ENCODE measurements around the gene SYNPR.

The SYNPR gene

DNA sequence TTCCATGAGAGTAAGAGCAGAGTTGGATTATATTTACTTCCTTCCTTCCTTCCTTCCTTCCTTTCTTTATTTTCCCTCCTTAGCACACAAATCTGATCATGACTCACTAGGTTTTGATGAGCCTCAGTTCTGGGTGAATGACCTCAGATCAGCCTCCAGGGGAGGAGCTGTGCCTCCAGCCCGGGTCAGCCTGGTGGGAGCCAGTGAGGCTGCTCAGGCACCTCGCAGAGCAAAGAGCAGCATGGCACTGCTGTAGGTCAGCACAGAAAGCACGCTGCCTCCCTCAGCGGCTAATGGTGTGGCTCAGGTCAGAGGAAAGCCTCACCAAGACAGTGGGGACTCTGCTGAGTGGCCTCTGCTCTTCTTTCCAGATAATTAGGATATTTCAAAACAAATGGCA is 108.5 kb downstream of the SYNPR start:
- DNase-seq (ENCODE audit: low spot score), result peak; percentile 62

DNA sequence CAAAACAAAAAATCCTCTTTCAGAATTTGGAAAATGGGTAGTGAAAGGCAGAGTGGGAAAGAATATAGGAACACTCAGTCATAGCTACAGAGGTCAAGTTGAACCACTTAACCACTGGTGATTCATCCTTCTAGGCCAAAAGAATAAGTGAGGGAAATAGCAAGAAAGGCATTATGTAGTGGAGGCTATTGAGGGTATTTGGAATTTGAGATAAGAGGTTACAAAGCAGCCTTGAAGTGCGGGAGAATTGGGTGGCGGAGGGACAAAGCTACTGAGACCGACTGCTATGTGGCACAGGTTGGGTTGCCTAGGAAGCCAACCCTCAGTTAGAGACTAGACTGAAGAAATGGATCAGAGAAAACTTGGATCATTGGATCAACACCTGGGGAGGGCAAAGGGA is 109.5 kb downstream of the SYNPR start:
- no peak for DNase-seq (ENCODE audit: low spot score)

DNA sequence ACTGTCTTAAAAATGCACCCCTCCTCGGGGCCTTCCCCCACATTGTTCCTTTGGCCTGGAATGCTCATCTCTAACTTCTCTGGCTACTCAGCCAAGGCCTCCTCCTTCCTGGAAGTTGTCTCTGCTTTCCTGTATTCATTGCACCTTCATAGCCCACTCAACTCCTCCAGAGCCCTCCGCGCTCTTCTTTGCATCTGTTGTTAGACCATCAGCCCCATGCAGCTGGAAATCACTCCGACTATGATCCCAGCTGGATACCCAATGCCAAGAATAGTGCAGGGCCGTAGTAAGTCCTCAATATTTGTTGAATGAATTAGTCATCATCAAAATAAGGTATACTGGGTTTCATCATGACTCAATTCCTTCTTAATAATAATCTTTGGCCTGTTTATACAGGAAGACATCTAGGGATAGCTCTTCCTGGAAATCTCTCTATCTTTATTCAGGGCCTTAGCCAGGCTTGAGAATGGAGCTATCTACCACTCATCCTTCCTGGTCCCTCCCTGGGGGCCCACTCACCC is 112.7 kb downstream of the SYNPR start:
- no peak for DNase-seq (ENCODE audit: low spot score)

DNA sequence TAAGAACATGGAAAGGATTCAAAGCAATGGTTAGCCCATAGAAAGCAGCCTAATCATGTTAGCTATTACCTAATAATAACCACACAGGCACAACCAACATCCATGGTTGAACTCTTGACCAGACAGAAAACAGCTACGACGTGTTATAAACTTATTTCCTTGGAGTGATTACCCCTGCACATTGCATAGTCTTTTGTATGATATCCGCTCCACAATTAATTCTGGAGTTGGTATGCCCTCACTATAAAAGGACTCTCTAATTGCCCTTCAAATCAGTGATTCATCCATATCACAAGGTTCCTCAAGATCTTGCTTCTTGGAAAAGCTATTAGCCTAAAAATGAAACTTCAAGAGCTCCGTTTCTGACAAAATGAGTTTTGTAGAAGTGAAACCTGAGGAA is 117.9 kb downstream of the SYNPR start:
- DNase-seq (ENCODE audit: low spot score), result no peak

DNA sequence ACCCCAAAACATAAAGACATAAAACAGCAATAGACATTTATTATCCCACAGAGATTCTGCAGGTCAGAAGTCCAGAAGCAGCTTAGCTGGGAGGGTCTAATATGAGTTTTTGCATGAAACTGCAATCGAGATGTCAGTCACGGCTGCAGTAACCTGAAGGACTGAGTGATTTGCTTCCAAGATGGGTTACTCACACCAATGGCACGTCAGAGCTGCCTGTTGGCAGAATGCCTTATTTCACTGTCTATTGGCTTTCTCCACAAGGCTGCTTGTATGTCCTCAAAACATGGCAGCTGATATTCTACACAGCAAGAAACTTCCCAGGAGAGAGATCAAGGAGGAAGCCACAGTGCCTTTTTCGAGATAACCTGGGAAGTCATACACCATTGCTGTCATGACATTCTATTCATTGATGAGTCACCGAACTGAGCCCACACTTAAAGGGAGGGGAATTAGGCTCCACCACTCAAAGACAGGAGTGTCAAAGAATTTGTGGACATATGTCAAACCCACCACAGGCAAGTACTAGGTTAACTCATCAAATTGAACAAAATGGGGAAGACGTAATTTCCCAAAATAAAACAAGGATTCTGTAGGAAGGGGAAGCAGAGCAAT is 122.2 kb downstream of the SYNPR start:
- no peak for DNase-seq (ENCODE audit: low spot score)

DNA sequence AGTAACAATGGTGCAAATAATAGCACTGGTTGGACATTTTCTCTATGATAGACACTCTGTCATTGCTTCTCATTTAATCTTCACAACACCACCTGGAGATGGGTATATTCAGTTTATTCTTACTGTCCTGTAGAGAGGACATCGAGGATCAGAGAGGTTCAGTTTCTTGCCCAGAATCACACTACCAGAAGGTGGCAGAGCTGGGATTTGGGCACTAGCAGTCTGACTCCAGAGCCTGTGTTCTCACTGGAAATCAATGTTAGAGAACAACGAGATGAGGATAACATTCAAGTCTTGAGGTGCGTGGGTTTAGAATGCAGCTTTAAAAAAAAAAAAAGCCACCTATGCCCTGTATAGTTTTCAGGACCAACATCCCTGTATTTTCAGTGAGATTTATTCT is 127.8 kb downstream of the SYNPR start:
- no peak for DNase-seq (ENCODE audit: low spot score)

DNA sequence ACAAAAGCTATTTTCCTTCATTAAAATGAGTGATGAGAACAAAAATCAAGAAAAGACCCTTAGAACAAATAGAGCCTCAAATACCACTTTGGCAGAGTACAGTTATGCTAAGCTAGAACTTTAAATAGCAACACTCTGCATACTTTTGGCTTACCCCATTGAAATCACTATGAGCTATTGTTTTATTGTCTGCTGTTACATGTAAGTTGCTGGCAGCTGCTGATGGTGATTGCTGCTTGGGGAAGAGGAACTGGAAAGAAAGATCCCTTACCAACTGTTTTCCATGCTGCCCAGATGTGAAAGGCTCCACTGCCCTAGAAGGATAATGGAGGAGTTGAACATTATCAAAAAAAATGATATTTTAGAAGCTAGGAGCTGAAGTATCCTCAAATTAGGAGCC is 135.4 kb downstream of the SYNPR start:
- no peak for DNase-seq (ENCODE audit: low spot score)

DNA sequence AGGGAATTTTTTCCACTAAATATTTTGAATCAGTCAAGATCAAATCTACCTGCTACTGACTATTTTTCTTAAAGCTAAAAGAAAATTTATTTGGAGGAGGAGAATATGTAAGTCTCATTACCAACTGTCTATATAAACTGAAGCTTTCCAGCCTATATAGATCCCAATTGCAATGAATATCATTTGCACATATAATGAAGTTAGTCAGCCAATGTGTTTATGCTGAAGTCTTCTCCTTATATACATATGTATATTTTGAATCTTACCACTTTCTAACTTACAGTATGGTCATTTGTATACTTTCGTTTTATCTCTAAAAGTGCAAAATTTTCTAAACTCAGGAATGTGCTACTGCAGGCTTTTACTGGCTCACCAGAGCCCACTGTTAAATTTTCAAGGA is 136.5 kb downstream of the SYNPR start:
- no peak for DNase-seq (ENCODE audit: low spot score)

DNA sequence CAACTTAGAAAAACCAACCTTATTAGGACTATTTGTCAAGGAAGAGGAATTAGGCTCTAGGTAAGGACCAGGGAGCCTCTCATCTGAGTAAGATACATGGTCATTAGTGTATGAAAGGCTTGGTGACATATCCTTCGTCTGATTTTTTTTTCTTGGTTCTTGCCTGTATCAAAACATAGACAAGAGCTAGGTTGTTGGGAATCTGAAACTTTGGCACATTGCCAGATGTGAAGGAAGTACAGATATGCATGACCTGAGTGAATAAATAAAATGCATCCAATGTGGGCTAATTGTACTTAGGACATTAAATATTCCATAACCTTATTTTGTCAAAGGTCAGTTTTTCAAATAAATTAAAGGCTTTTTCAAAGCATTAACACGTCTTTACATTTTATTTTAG is 151.8 kb downstream of the SYNPR start:
- no peak for DNase-seq (ENCODE audit: low spot score)

DNA sequence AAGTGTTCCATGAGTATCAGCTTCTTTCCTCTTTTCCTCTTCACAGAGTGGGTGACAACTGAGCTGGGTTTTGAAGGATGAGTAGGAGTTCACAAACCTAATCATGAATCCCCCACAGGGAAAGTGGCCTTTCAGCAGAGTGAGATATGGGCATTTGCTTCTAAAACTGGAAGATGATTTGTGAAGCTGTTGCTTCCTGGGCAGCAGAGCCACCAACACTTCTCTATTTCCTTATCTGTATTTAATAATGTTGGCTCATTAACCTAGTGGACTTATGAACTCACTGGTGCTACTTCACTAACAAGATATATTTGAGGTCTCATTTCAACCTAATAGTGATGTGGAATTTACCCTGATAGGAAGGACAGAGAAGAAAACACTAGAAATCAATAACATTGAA is 152.8 kb downstream of the SYNPR start:
- no peak for DNase-seq (ENCODE audit: low spot score)

DNA sequence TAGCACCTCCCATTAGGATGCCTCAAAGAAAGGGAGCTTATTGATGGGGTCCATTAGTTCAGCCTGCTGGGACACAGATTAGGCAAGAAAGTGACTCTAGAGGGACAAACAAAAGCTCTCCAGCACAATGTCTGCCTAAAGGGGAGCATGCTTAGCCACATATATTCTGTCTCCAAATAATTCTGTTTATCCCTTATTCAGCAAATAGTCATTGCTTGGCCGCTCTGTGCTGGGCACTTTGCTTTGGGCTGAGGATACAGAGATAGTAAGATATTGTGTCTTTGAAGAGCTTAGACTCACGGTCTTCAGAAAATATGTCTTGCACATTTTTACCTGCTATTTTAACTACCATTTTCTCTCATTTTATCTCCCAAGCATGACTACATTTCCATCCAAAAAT is 159.8 kb downstream of the SYNPR start:
- no peak for DNase-seq (ENCODE audit: low spot score)

DNA sequence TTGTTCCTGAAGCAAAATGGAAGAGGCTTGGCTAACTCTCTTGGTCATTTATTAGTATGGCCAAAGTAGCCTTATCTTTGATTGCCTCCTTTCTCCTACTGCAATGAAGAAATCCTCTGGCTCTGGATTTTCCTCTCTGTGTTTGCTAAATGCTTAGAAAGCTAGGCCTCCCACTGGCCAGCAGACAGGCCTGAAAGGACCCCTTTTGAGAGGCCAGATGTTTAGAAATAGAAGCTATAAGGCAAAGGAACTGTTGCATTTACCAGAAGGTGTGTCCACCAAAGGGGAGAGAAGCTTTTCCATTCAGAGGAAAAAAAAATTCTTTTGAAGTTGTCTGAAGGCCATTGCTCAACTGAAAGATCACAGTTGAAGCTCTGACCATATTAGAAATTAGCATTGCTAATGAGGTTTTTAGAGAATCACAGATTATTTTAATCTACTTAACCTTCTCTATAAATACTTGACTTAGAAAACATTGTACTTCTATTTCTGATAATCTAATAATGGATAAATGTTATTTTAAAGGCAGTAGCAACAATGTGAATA is 160.8 kb downstream of the SYNPR start:
- no peak for DNase-seq (ENCODE audit: low spot score)

DNA sequence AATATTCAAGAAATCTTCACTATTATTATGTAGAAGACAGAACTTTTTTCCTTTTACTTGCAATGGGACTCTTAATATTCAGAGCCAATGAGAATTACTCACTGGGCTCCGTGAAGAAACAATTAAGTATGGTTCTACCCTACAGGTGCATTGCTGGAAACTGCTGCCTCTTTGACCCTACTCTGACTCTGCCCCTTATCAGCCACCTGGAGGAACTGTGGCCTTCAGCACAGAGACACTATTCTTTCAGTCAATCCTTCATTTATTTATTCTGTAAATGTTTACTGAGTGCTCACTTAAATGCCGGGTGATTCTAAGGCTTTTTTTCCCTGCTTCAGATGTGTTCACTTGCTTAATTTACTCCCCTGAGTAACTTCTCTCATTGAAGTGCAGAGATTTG is 163.2 kb downstream of the SYNPR start:
- no peak for DNase-seq (ENCODE audit: low spot score)

DNA sequence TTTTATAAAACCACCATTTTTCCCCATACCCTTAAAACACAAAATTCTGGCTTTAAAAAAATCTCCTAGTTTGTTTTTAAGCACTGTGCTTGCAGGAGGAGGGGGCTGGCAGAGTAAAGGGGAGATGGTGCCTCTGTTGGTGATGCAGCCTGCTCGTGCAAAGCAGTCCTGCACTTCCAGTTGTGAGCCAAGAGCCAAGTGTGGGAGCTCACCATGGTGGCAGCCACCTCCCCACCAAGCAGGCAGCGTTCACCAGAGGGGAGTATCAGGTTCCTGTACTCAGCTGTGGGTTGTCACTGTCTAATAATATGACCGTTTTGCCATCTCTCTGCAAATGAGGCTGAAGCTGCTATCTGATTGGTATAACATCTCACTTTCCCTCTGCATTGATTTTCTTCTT is 164.8 kb downstream of the SYNPR start:
- no peak for DNase-seq (ENCODE audit: low spot score)

DNA sequence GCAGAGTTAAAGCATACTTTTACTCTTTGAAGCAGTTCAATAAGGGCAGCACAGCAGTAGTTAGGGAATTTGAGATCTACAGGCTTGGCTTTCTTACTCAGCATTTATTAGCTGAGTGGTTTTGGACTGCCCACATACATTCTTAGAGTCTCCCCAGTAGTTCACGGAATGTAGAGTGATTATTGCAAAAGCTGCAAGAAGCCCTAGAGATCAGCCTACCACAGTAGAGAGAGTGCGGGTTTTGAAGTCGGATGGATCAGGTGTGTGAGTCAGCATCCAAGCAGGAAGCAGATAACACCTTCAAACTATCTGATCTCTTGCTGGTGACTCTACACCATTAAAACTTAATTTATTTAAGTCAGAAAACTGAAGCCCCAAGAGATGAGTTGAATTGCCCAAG is 171.9 kb downstream of the SYNPR start:
- DNase-seq (ENCODE audit: low spot score), result no peak

DNA sequence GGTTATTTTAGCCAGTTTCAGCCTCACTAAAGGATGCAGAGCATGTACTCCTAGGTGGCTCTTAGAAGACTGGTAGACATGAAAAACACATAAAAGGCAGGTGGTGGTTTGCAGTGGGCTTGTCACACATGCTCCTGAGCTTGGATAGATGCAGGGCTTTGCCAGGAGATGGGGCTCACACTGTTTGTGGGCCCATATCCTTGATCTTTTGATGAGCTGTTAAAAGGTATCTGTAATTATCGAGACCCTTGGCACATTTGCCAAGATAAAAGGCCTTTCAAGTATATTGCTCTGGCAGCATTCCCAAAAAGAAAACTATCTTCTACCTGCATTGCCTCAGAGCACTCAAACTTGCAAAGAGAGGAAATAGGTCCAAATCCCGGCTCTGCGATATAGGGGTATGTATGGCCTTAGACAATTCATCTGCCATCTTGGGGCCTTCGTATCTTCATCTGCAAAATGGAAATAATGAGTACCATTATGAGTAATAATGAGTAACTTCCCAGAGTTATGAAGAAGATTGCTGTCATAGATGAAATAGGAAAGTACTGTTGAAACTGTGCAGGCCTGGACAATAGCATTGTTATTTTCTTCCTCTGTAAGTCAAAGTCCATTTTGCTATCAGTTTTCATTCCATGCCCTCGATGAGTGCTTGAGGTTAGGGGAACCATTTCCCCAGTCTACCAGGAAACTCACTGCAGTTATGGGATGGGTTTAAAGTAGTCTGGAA is 172.7 kb downstream of the SYNPR start:
- no peak for DNase-seq (ENCODE audit: low spot score)

DNA sequence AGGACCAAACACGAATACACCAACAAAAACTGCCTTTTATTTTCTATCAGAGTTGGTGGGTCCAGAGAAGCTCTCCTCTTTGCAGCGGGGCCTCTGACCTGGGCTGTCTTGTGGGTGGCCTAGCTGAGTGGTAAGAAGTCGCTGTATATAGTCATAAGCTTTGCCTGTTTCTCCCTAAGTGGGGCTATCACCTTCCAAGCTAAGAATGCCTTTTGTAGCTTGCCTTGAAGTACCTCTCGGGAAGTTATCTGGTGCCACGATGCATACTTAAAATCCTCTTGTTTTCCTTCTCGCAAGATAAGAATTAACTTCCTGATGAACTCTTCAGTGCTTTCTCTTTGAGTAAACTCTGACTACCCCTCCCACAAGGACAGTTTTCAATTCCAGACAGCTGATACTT is 178.8 kb downstream of the SYNPR start:
- no peak for DNase-seq (ENCODE audit: low spot score)

DNA sequence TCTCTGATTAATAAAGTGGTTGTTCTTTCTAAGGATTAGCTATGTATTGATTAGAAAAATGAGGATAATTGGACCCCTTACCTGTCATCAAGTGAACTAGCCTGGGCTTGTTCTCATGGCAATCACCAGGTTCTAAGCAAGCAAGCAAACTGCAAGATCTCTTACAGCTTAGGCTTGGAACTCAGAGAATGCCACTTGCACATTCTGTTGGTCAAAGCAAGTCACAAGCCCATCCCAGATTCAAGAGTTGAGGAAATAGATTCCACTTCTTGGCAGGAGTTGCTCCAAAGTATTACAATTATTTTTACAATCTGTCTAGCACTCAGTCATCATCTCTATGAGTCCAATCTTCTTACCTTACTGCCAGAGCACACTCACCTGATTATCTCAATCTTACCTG is 180.3 kb downstream of the SYNPR start:
- DNase-seq (ENCODE audit: low spot score), result no peak

DNA sequence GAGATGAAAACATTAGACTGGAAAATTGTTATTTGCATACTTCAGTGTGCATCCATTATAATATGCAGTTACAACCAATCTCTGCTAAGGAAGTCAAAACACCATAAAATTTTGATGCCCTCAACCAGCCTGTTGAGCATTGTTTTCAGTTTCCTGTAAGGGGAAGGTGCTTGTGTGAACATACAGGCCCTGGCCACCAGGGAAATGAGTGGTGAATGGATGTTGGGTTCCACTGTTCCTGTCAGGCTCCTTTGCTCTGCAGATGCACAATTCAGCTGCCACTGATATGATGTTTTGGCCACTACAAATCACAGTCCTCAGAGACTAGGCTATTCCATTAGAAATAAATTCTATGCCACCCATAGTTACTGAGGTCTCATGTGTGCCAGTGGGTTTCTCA is 184.6 kb downstream of the SYNPR start:
- no peak for DNase-seq (ENCODE audit: low spot score)

DNA sequence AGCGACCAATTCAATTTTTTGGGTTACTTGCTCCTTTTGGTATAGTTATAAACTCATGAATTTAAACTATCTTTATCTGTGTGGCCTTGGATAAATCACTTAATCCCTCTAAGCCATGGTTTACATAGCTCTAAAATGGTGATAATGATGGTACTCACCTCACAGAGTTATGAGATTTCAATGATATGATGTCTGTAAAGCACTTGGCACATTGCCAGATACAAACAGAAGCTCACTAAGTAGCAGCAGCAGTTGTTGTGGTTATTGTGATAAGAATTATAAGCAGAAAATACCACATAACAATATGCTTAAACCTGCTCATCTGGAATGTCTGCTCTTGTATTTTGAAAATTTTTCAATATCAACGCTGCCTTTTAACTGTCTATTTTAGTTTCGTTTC is 189.3 kb downstream of the SYNPR start:
- DNase-seq (ENCODE audit: low spot score), result no peak

DNA sequence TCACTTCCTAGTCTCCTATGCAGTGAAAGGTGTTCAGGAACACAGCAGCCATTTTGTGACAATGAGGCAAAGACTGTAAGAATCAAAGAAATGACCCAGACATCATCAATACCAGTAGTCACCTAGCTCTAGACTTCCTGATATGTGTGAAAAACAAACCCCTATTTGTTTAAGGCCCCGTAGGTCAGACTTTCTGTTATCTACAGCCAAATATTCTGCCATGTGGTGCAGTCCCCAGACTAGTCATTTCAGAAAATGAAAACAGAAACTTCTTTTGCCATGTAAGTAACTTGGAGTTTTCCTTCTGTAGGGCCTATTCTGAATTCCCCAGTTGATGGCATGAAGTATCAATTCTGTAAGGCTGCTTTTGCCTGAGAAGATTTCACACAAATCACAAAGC is 192.6 kb downstream of the SYNPR start:
- DNase-seq (ENCODE audit: low spot score), result no peak

DNA sequence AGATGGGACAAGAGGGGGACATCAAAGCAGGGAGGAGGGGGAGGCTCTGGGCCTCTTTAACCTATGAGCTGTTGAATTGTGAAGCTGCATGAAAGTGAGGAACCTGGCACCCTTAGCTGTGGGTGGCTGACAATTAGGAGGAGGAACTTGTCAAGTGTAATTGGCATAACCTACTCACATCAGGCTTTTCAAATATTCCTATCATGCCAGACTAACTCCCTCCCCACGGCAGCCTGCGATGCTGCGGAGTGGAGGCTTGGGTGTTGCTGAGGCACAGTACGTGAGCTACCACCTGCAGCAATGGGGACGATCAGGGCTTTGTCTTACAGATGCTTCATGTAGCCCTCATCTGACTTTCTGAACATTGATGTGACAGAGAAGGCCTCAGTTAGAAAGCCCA is 193.7 kb downstream of the SYNPR start:
- DNase-seq (ENCODE audit: low spot score), result no peak

DNA sequence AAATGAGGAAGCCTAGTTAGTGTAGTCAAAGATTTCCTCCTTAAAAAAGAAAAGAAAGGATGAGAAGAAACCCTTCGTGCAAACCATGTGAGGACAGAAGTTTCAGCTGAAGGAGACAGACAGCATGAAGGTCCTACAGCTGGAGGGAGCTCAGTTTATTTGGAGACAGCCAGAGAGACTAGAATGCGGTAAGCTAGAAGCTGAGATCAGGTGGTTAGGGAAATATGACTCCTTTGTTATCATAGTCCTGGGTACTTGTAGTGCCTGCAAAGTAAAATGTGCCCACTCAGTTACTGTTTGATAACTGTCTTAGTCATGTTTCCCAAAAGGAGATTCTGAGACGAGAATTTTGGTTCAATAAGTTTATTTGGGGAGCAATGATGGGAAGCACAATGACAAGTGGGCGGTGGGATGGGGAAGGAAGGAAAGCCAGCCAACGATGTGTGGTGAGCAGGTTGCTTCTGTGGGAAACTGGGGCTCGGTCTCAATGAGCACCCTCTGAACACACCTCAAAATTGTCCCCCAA is 195.6 kb downstream of the SYNPR start:
- no peak for DNase-seq (ENCODE audit: low spot score)

Data from ecto neural progenitor cell (in vitro differentiated cells).